Lung (tissue), 12 donors: ENCODE measurements around the gene PXYLP1. TPM values are rescaled to one million over a fixed set of nuclear protein-coding genes. Genes with fewer than 3 reads are reported as not detected.

Experiments used
- ATAC-seq: fragments of 200-7000 bp; cut with Tn5 transposase; one replicate; pipeline ENCODE4 v1.9.1; 2020; ENCODE audit warnings: moderate number of reproducible peaks; ENCODE audit not compliant: insufficient read depth, low FRiP score
- DNase-seq, 3 donors: peaks; one replicate each; pipeline ENCODE4 v3.0.0-alpha.2; 2013 to 2017
- H3K27ac ChIP-seq, 2 donors: one replicate each; pipeline ENCODE4 v1.5.1; 2013; ENCODE audit warnings: mild to moderate bottlenecking in 2 of 2, moderate library complexity in 2 of 2, control low read depth in 1 of 2, inconsistent platforms in 1 of 2, low read depth in 1 of 2, low read length in 1 of 2
- H3K27me3 ChIP-seq, 3 donors: one replicate each; pipeline ENCODE4 v1.5.1; 2013; ENCODE audit warnings: low read length in 2 of 3; ENCODE audit not compliant: control insufficient read depth in 3 of 3, insufficient read depth in 3 of 3
- H3K36me3 ChIP-seq, 4 donors: one replicate each; pipeline ENCODE4 v1.5.1; 2013; ENCODE audit warnings: low read length in 4 of 4, mild to moderate bottlenecking in 1 of 4, moderate library complexity in 1 of 4; ENCODE audit not compliant: control insufficient read depth in 4 of 4, insufficient read depth in 4 of 4
- H3K4me1 ChIP-seq, 5 donors: one replicate each; pipeline ENCODE4 v1.5.1; 2013; ENCODE audit warnings: low read length in 5 of 5, mild to moderate bottlenecking in 2 of 5, moderate library complexity in 1 of 5; ENCODE audit not compliant: control insufficient read depth in 5 of 5, insufficient read depth in 5 of 5
- H3K4me3 ChIP-seq: one replicate; pipeline ENCODE4 v1.5.1; 2013; ENCODE audit warnings: mild to moderate bottlenecking, control low read depth, moderate library complexity
- H3K9ac ChIP-seq, 2 donors: one replicate each; pipeline ENCODE4 v1.5.1; 2013; ENCODE audit warnings: low read length in 2 of 2, control low read depth in 1 of 2; ENCODE audit not compliant: insufficient read depth in 1 of 2
- H3K9me3 ChIP-seq, 4 donors: one replicate each; pipeline ENCODE4 v1.5.1; 2013; ENCODE audit warnings: low read length in 3 of 4, mild to moderate bottlenecking in 1 of 4, moderate library complexity in 1 of 4; ENCODE audit not compliant: control insufficient read depth in 4 of 4, insufficient read depth in 3 of 4
- CTCF ChIP-seq: IDR thresholded peaks from 2 replicates; pipeline ENCODE4 v1.5.1; 2012; ENCODE audit warnings: mild to moderate bottlenecking; ENCODE audit errors: control extremely low read depth, extremely low read depth
- WGBS, 2 donors: extraction: QIAGEN DNeasy Blood & Tissue Kit; methylation state at CpG; one replicate each; pipeline ENCODE4 v1.1.7; 2013; 5-methylcytosine and 5-hydroxymethylcytosine counted together
- polyA plus RNA-seq, 2 donors: library from polyadenylated mRNA; stranded (reverse); fragments of 200-250 nt; gene quantifications; one replicate each; pipeline ENCODE4 v1.2.1, GENCODE V29; 2013
- total RNA-seq, 2 donors: library from RNA; depleted of rRNA in 1 of 2; stranded (reverse); fragments of >200 nt in 1 of 2; gene quantifications; one replicate each; pipeline ENCODE4 v1.2.1, GENCODE V29; 2014 to 2021
- donor health status: control.
- donor health status: control.
- donor health status: Bipolar disorder and iron deficiency.
- donor health status: healthy.
- donor health status: DM: yes; HTN: yes; CAD: no.

Gene PXYLP1
- total and polyA plus RNA-seq, 4 donors, result 6.3 to 17.8 (median 7.4) TPM

GRCh38 chr3:141241616-141242376 is 10.2 kb downstream of the PXYLP1 start:
- no peak for TF ChIP-seq CTCF
- Histone ChIP-seq H3K27ac (peak overlapping the region in 1 of 2 donors; percentile 97), H3K9ac (no peak overlapping the region), H3K36me3 (no peaks in the 10 kb centered on the region), H3K9me3 (no peaks in the 10 kb centered on the region), H3K27me3 (no peaks in the 10 kb centered on the region), H3K4me3 (no peak overlapping the region), H3K4me1 (peaks cover 0 to 27% (median 12%) of the 10 kb centered on the region in 5 donors)
- DNase-seq, result peak; percentile 50 to 78 (median 53)
- ATAC-seq, result no peak
- WGBS, 2 donors, result 82 to 86% methylated on average over 12 of the region's 12 CpGs

- Histone ChIP-seq H3K36me3 (no peaks in the 10 kb centered on the region), H3K27me3 (no peaks in the 10 kb centered on the region), H3K9me3 (no peaks in the 10 kb centered on the region), H3K27ac (peak overlapping the region in 1 of 2 donors; percentile 97), H3K4me3 (no peak overlapping the region), H3K9ac (no peak overlapping the region), H3K4me1 (peaks cover 0 to 27% (median 12%) of the 10 kb centered on the region in 5 donors)
- 85 to 87% methylated on average over 5 of the region's 5 CpGs for WGBS, 2 donors
- DNase-seq (no peak), ATAC-seq (no peak)
- TF ChIP-seq CTCF, result no peak
Measured at GRCh38 chr3:141242377-141243092, 10.9 kb downstream of the PXYLP1 start.

GRCh38 chr3:141243271-141243707 is 11.7 kb downstream of the PXYLP1 start:
- no peak for TF ChIP-seq CTCF
- Histone ChIP-seq H3K27ac (peak overlapping the region in 1 of 2 donors; percentile 97), H3K9ac (no peak overlapping the region), H3K4me1 (peaks cover 0 to 27% (median 12%) of the 10 kb centered on the region in 5 donors), H3K9me3 (no peaks in the 10 kb centered on the region), H3K4me3 (no peak overlapping the region), H3K36me3 (no peaks in the 10 kb centered on the region), H3K27me3 (no peaks in the 10 kb centered on the region)
- DNase-seq, result no peak
- ATAC-seq, result no peak
- 76 to 87% methylated on average over 11 of the region's 11 CpGs for WGBS, 2 donors
